Mononuclear cell (primary cell): Measurements from ENCODE around the gene AKT3. TPM values are rescaled to one million over a fixed set of nuclear protein-coding genes. Genes with fewer than 3 reads are reported as not detected.
"Not testable (repeated sequence)": the region's sequence is repeated elsewhere in the genome, so short reads cannot be mapped to it uniquely, and the experiment has no call there.

Experiments used
- H3K27me3 ChIP-seq: 2 replicates; pipeline ENCODE4 v1.6.0; 2011; ENCODE audit warnings: low read length, control low read depth; ENCODE audit not compliant: insufficient read depth
- H3K4me1 ChIP-seq: 2 replicates; pipeline ENCODE4 v1.5.1; 2011; ENCODE audit warnings: mild to moderate bottlenecking, low read length, control low read depth; ENCODE audit not compliant: insufficient read depth
- H3K4me3 ChIP-seq: 2 replicates; pipeline ENCODE4 v1.5.1; 2011; ENCODE audit warnings: mild to moderate bottlenecking, low read length, moderate library complexity
- H3K9me3 ChIP-seq: 2 replicates; pipeline ENCODE4 v1.5.1; 2011; ENCODE audit warnings: low read depth, mild to moderate bottlenecking, control low read depth, low read length
- total RNA-seq: library from RNA; depleted of rRNA; stranded (reverse); fragments of >200 nt; gene quantifications from one replicate; pipeline ENCODE4 v1.2.3, GENCODE V29; 2012

The AKT3 gene
- total RNA-seq, 1 donor, result 69.7 TPM

DNA sequence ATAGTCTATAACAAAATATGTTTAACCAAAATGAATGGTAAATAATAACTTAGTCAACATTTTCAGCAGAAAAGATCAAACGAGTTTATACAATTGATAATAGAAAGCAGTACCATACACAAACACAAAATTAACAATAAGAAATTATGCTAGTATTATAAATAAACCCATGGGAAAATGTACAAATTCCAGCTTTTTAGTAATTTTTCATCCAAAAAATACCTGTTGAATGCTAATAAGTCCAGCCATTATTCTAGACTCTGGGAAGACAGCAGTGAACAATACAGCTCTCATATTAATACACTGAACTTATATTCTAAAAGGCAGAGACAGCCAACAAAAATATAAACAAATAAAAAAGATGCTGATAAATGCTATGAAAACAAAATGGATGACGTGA, 66.3 kb downstream of the AKT3 start:
- Histone ChIP-seq H3K27me3 (no peaks in the 10 kb centered on the region), H3K4me1 (no peaks in the 10 kb centered on the region), H3K4me3 (no peak overlapping the region), H3K9me3 (no peaks in the 10 kb centered on the region)

GRCh38 chr1:243772361-243773050, 77.5 kb downstream of the AKT3 start:
- H3K9me3 ChIP-seq, H3K27me3 ChIP-seq, H3K4me1 ChIP-seq, H3K4me3 ChIP-seq: not testable (repeated sequence)

- H3K4me3 ChIP-seq, result no peak overlapping the region
- H3K9me3 ChIP-seq, result no peaks in the 10 kb centered on the region
- no peaks in the 10 kb centered on the region for H3K4me1 ChIP-seq
- no peaks in the 10 kb centered on the region for H3K27me3 ChIP-seq
Observed at GRCh38 chr1:243770860-243771259, 79.2 kb downstream of the AKT3 start.

- H3K9me3 ChIP-seq, result no peaks in the 10 kb centered on the region
- H3K4me3 ChIP-seq, result no peak overlapping the region
- H3K27me3 ChIP-seq, result no peaks in the 10 kb centered on the region
- no peaks in the 10 kb centered on the region for H3K4me1 ChIP-seq
Observed at GRCh38 chr1:243765676-243766075, 84.4 kb downstream of the AKT3 start.

DNA sequence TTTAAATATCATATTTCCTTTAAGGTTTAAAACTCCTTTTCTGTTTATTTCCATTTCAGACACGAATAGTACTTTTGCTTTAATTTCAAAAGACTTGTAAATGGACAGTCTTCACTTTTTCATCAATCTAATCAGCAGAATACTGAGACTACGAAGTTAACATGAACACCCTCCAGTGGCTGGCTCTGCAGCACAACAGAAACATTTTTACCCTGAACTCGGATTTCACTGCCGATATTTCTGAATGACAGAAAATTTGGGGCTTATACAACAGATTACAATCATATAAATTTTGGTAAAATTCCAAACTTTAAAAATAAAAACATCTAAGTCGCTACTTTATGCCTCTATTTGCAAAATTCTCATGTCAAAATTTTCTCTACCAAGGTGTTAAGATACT, 86.2 kb downstream of the AKT3 start:
- H3K4me3 ChIP-seq, result no peak overlapping the region
- no peaks in the 10 kb centered on the region for H3K4me1 ChIP-seq
- no peaks in the 10 kb centered on the region for H3K9me3 ChIP-seq
- no peaks in the 10 kb centered on the region for H3K27me3 ChIP-seq

- Histone ChIP-seq H3K27me3 (no peaks in the 10 kb centered on the region), H3K9me3 (no peaks in the 10 kb centered on the region)
Observed at GRCh38 chr1:243758647-243759046, 91.4 kb downstream of the AKT3 start.

GRCh38 chr1:243756529-243756928, 93.5 kb downstream of the AKT3 start:
- H3K4me1 ChIP-seq, result no peaks in the 10 kb centered on the region

More at GRCh38 chr1:243758647-243759046, 91.4 kb downstream of the AKT3 start:
- Histone ChIP-seq H3K4me1 (no peaks in the 10 kb centered on the region), H3K4me3 (no peak overlapping the region)

GRCh38 chr1:243754348-243754747, 95.7 kb downstream of the AKT3 start:
- Histone ChIP-seq H3K27me3 (no peaks in the 10 kb centered on the region), H3K4me1 (no peaks in the 10 kb centered on the region), H3K4me3 (no peak overlapping the region), H3K9me3 (no peaks in the 10 kb centered on the region)

More at GRCh38 chr1:243756529-243756928, 93.5 kb downstream of the AKT3 start:
- no peaks in the 10 kb centered on the region for H3K27me3 ChIP-seq
- no peaks in the 10 kb centered on the region for H3K9me3 ChIP-seq
- no peak overlapping the region for H3K4me3 ChIP-seq

- Histone ChIP-seq H3K4me1 (no peaks in the 10 kb centered on the region), H3K9me3 (no peaks in the 10 kb centered on the region), H3K27me3 (no peaks in the 10 kb centered on the region), H3K4me3 (no peak overlapping the region)
Observed at GRCh38 chr1:243751506-243751905, 98.5 kb downstream of the AKT3 start.

GRCh38 chr1:243748706-243749283, 101.2 kb downstream of the AKT3 start:
- Histone ChIP-seq H3K4me1 (no peaks in the 10 kb centered on the region), H3K4me3 (no peak overlapping the region), H3K27me3 (no peaks in the 10 kb centered on the region), H3K9me3 (no peaks in the 10 kb centered on the region)

GRCh38 chr1:243748227-243748626, 101.8 kb downstream of the AKT3 start:
- Histone ChIP-seq H3K4me1 (no peaks in the 10 kb centered on the region), H3K9me3 (no peaks in the 10 kb centered on the region), H3K27me3 (no peaks in the 10 kb centered on the region), H3K4me3 (no peak overlapping the region)

DNA sequence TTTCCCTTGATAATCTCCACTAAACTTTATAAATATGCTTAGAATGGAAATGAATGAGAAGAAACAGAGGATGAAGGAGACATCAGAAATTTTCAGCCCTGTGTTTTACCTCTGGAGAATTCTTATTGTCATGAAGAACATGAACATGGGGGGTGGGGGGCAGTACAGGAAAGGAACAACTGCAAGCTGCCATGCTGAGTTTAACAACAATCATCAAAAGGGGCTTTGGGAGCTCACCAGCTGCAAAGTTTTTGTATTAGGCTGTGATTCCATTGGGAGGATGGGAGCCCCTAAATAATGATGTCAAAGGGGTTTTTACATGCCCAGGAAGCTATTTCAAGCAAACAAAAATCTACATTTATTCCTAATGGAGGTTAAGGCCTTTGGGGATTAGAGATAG, 103.3 kb downstream of the AKT3 start:
- Histone ChIP-seq H3K27me3 (no peaks in the 10 kb centered on the region), H3K4me3 (no peak overlapping the region), H3K4me1 (no peaks in the 10 kb centered on the region), H3K9me3 (no peaks in the 10 kb centered on the region)

DNA sequence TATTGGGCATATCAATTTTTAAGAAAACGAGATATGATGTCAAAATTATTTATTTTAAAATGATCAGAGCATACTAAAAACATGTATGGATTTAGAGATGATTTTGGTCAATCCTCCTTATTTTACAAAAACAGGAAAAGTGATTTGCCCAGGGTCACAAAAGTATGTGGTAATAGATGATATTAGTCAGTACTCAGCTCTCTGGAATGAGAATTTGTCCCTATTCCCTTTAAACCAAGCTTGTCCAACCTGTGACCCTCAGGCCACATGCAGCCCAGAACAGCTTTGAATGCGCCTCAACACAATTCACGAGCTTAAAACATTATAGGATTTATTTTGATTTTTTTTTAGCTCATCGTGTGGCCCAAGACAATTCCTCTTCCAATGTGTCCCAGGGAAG, 104.7 kb downstream of the AKT3 start:
- Histone ChIP-seq H3K4me3 (no peak overlapping the region), H3K4me1 (no peaks in the 10 kb centered on the region), H3K27me3 (no peaks in the 10 kb centered on the region), H3K9me3 (no peaks in the 10 kb centered on the region)

DNA sequence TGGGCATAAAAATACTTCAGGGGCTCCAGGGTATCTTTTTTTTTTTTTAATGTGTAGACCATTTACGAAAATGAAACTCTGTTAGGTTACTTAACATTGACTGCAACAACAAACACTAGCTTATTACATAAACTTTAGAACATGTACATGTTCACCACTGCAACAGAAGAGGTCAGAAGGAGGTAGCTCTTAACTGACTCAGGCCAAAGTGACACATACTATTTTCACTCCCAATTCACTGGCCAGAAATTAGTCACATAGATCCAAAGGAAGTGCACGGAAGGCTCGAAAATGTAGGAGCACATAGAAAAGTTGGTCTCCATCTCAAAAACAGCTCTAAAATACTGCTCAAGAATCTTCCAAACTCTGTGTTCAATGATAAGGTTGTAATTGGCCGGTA, 107.2 kb downstream of the AKT3 start:
- Histone ChIP-seq H3K27me3 (no peaks in the 10 kb centered on the region), H3K4me1 (no peaks in the 10 kb centered on the region), H3K4me3 (no peak overlapping the region), H3K9me3 (no peaks in the 10 kb centered on the region)

- Histone ChIP-seq H3K4me3 (no peak overlapping the region), H3K9me3 (no peaks in the 10 kb centered on the region), H3K27me3 (no peaks in the 10 kb centered on the region), H3K4me1 (no peaks in the 10 kb centered on the region)
Observed at GRCh38 chr1:243740255-243740999, 109.6 kb downstream of the AKT3 start.
